Measurements from ENCODE around the gene CLCN7.

The CLCN7 gene

GRCh38 chr16:1430759-1431496 is 43.9 kb downstream of the CLCN7 start, which contains the start of gene PERCC1:
Gene PERCC1 (plus strand): TSS chr16:1431078. CDS start chr16:1432594, 1,516 bp downstream.
- DNase-seq (ENCODE audit: low read depth), result no peak

DNA sequence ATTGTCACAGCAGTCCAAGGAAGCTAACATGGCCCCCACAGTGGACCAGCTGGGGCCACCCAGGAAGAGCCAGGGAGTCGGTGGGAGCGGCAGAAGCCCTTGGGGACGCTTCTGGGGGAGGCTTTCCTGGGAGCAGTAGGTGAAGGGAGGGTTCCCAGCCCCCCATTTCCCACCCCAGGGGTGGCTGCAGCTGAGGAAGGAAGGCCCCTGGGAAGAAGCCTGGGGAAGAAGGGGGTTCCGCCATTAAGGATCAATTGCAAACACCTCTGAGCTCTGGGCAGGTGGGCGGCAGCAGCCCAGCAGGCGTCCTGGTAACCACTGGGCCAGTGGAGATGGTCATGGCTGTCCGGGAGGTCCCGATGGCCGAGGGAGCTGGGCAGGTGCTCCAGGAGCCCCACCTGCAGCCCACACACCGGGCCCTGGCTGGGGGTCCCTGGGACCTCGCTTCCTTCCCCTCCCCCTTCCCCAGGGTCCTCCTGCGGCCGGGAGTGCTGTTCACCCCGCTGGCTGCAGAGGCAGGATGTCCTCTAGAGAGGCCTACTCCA is 44.5 kb downstream of the CLCN7 start:
- DNase-seq (ENCODE audit: low read depth), result no peak

- no peak for DNase-seq (ENCODE audit: low read depth)
Measured at GRCh38 chr16:1429631-1430030, 45.2 kb downstream of the CLCN7 start.

GRCh38 chr16:1429012-1429411 is 45.8 kb downstream of the CLCN7 start:
- no peak for DNase-seq (ENCODE audit: low read depth)

DNA sequence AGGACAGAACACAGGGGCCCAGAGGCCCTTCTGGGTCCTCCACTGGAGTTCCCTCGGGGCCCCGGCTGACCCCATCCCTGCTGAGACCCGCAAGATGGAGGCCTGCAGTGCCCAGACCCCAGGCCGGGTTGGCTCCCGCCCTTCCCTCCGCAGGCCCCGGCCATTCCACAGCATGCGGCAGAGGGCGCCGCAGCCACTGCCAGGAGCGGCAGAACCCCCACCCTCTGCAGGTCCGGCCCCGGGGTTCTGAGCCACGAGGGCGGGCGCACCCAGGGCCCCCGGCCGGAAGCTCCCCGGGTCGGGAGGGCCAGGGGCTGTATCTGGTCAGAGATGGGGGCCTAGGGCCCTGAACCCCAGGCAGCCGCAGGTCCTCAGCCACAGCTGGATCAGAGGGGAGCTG is 46.3 kb downstream of the CLCN7 start:
- DNase-seq (ENCODE audit: low read depth), result no peak

DNA sequence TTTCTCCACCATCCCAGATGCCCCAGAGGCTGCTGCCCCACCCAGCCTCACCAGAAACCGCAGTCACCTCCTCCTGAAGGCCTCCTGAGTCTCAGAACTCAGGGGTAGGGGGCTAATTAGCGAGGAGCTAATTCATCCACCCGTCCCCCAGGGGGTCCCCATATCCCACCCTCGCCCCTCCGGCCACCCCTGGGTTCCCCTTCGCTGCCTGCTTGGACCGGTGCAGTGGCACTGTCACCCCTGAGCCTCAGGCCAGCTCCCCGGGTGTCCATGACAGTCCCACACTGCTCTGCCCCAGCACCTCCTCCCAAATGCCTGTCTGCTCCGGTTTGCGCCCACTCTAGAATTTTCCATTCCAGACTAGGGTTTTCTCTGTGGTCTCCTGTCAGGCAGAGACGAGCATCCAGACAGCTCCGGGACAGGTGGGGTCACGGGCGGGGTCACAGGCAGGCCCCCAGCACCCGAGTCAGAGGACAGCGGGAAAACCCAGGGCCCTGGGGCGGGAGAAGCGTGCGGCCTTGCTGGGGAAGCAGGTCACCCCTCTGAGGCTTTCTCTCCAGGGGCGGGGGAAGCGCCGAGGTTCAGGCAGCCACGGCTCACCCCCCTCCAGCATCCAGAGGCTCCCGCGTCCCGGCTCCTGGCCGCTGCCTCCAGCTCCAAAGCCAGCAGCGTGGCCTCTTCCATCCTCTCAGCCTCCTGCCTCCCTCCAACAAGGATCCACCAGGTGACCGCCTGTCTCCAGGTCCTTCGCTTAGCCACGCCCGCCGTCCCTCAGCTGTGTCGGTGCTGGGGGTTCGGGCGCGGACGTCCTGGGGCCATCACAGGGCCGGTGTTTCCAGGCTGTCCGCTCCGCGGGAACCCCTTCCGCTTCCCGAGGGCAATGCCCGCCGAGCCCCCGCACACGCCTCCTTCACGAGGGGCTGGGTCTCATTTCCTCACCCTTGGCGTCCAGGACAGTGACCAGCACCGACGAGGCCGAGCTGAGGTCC is 47.1 kb downstream of the CLCN7 start:
- DNase-seq (ENCODE audit: low read depth), result no peak

- DNase-seq (ENCODE audit: low read depth), result no peak
Measured at GRCh38 chr16:1426734-1427471, 47.9 kb downstream of the CLCN7 start.

- DNase-seq (ENCODE audit: low read depth), result no peak
Measured at GRCh38 chr16:1425616-1426370, 49.0 kb downstream of the CLCN7 start.

- no peak for DNase-seq (ENCODE audit: low read depth)
Measured at GRCh38 chr16:1424028-1424427, 50.8 kb downstream of the CLCN7 start.

DNA sequence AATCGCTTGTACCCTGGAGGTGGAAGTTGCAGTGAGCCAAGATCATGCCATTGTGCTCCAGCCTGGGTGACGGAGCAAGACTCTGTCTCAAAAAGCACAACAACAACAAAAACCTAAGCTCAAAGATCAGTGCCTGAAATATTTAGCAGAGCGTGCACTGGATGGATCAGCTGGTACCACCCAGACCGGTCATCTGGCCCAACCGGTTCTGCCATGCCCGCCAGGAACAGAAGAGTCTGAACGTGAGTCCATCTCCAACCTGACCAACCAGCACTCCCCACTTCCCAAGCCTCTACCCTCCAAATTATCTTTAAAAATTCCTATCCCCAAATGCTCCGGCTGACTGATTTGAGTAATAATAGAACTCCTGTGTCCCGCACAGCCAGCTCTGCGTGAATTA is 52.8 kb downstream of the CLCN7 start:
- no peak for DNase-seq (ENCODE audit: low read depth)

DNA sequence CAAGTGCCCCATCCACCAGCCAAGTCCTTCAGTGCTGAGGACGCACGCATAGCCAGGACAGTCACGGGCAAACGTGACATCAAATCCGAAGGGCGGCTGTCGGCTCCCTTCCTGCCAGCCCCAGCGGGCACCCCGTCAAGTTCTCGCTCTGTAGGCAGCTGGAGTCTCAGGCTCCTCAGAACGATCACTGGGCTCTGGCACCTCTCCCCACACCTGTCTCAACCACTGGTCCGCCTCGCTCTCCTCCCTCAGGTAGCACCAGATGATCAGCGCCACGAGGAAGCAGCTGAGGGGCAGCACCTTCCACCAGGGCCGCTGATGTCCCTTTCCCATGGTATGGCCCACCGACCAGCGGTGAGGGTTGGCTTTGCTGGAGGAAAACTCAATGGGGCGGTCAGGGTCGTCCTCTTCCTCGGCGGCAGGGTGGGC is 54.7 kb downstream of the CLCN7 start:
- DNase-seq (ENCODE audit: low read depth), result no peak

GRCh38 chr16:1416521-1416941 is 58.3 kb downstream of the CLCN7 start:
- no peak for DNase-seq (ENCODE audit: low read depth)

- no peak for DNase-seq (ENCODE audit: low read depth)
Measured at GRCh38 chr16:1414532-1415260, 60.1 kb downstream of the CLCN7 start, which contains the start of gene UNKL. Gene UNKL (minus strand): TSS chr16:1414704. CDS start chr16:1414691, 13 bp downstream.

DNA sequence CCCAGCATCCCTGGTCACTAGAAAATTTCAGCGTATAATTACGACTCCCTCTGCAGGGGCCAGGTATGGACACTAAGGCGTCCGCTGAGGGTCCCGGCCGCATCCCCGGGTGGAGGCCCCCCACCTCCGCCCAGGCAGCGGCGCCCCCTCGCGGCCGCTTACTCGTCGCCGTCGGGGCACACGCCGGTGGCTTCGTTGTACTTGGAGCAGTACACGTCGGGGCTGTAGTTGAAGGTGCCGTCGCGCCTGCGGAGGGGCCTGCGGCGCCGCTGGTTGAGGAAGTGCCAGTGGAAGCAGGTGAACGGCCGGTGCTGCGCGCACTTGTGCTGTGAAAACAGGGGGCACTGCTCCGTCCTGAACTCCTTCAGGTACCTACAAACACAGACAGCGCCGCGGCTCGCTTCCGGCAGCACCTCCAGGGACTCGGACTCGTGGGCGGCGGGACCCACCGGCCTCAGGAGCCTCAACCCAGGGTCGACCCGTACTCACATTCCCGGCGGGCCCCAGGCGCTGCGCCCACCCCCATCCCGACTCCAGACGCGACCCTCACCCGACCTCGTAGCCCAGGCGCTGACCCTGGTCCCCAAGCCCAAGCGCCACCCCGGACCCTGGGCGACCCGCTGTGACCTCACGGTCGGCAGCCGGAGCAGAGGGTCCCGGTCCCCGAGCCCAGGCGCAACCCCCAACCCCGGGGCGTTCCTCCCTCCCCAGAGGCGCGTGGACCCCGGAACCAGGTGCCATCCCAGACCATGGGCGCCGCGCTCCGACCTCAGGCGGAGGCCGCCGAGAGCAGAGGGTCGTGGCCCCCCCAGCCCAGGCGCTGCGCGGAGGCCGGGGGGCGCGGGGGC is 60.9 kb downstream of the CLCN7 start:
- DNase-seq (ENCODE audit: low read depth), result no peak

DNA sequence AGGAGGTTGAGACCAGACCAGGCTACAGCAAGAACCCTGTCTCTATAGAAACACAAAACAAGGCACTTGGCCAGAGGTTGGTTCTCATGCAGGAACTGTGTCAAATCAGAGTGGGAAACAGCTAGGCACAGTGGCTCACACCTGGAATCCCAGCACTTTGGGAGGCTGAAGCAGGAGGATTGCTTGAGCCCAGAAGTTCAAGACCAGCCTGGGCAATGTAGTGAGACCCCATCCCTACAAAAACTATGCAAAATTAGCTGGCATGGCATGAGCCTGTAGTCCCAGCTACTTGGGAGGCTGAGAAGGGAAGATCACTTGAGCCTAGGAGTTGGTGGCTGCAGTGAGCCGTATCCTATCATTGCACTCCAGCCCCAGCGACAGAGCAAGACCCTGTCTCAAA is 62.0 kb downstream of the CLCN7 start:
- no peak for DNase-seq (ENCODE audit: low read depth)

GRCh38 chr16:1408171-1408837 is 66.5 kb downstream of the CLCN7 start:
- DNase-seq (ENCODE audit: low read depth), result peak; percentile 48

GRCh38 chr16:1407753-1408152 is 67.1 kb downstream of the CLCN7 start:
- DNase-seq (ENCODE audit: low read depth), result no peak

DNA sequence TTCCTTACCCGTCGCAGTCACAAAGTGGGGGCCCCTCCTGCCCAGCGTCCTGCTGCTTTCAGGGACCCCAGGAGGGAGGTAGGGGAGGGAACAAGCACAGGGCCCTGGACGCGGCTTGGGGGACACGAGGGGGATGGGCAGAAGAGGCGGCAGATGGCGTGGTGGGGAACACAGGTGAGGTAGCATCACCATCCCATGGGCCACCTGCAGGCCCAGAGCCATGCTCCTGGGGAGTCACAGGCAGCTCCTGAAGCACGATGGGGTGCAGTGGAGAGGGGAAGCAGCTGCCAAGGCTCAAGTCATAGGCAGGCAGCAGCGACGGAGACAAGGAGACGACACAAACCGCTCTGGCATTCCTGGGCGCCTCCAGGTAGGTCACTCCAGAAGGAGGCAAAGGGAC is 71.1 kb downstream of the CLCN7 start:
- no peak for DNase-seq (ENCODE audit: low read depth)

DNA sequence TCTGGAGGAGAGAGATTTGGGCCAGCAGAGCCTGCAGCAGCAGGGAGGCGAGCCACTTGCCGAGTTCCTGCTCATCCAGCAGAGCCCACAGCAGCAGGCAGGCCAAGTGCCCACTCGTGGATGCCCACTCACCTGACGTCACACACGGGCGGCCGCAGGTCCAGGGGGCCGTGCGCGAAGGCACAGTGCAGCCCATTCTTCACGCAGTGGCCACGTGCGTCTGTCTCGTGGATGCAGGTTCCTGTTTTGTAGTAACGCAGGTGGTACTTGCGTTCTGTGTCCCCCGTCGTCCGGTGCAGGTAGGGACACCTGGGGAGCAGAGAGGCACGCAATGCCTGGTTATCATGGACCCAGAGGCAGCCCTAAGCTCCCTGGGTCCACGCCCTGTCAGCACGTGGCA is 71.8 kb downstream of the CLCN7 start:
- DNase-seq (ENCODE audit: low read depth), result no peak

Measured in HS-27A (cell line).